ENCODE data around the gene NFIX.

Gene NFIX

GRCh38 chr19:13013649-13014048 lies 18.4 kb downstream of the NFIX start:
- in situ Hi-C loops (cut with MboI; ENCODE audit: low sequenced_read_pairs, unreplicated experiment), result no loop called here
- DNase-seq (ENCODE audit: low spot score), result no peak
- TF ChIP-seq, protein P1, sequence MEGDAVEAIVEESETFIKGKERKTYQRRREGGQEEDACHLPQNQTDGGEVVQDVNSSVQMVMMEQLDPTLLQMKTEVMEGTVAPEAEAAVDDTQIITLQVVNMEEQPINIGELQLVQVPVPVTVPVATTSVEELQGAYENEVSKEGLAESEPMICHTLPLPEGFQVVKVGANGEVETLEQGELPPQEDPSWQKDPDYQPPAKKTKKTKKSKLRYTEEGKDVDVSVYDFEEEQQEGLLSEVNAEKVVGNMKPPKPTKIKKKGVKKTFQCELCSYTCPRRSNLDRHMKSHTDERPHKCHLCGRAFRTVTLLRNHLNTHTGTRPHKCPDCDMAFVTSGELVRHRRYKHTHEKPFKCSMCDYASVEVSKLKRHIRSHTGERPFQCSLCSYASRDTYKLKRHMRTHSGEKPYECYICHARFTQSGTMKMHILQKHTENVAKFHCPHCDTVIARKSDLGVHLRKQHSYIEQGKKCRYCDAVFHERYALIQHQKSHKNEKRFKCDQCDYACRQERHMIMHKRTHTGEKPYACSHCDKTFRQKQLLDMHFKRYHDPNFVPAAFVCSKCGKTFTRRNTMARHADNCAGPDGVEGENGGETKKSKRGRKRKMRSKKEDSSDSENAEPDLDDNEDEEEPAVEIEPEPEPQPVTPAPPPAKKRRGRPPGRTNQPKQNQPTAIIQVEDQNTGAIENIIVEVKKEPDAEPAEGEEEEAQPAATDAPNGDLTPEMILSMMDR (IDR thresholded peaks at IDR 0.05; ENCODE audit: borderline replicate concordance, control extremely low read depth, extremely low read depth, insufficient read depth, missing control alignments), result no peak

DNA sequence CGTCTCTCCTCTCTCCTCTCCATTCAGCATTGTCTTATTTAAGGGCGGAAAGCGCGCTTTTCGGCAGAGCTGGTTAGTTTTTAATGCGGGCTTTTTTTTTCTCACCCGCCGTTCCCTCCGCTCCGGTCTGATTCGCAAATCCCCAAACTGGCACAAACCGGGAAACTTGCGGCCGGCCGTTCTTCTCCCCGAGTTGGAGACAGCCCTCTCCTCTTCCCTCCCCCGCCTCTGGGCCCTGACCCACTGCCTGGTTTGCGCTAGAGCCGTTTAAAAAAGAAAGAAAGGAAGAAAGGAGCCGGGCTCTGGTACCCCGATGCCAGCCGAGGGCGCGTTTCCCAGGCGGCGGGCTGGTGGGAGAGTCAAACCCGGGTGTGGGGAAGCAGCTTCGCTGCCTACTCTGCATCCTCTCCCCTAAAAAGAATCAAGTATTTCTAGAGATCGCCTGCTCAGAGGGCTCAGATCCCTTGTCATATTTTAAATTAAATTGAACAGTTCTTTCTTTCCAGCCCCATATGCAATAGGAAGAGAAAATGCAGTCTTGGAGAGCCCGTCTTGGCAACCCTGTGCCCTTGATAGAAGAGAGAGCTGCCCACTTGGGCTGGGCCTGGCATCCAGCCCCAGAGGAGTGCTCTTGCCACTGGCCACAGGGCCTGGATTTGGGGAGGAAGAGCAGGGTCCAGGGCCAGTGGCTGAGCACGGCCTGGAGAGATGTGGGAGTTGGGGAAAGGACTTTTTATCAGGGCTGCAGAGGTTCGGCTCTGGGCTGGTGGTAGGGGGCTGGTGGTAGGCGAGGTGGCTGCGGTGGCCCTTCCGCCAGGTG lies 19.0 kb downstream of the NFIX start:
- no peak for DNase-seq (ENCODE audit: low spot score)
- in situ Hi-C loops (cut with MboI; ENCODE audit: low sequenced_read_pairs, unreplicated experiment), result no loop called here
- TF ChIP-seq, protein P1 (IDR thresholded peaks at IDR 0.05; ENCODE audit: borderline replicate concordance, control extremely low read depth, extremely low read depth, insufficient read depth, missing control alignments), result no peak

- in situ Hi-C loops (cut with MboI; ENCODE audit: low sequenced_read_pairs, unreplicated experiment), result no loop called here
- DNase-seq (ENCODE audit: low spot score), result no peak
- TF ChIP-seq, protein P1 (IDR thresholded peaks at IDR 0.05; ENCODE audit: borderline replicate concordance, control extremely low read depth, extremely low read depth, insufficient read depth, missing control alignments), result no peak
Measured at GRCh38 chr19:13014921-13015280, 19.6 kb downstream of the NFIX start.

DNA sequence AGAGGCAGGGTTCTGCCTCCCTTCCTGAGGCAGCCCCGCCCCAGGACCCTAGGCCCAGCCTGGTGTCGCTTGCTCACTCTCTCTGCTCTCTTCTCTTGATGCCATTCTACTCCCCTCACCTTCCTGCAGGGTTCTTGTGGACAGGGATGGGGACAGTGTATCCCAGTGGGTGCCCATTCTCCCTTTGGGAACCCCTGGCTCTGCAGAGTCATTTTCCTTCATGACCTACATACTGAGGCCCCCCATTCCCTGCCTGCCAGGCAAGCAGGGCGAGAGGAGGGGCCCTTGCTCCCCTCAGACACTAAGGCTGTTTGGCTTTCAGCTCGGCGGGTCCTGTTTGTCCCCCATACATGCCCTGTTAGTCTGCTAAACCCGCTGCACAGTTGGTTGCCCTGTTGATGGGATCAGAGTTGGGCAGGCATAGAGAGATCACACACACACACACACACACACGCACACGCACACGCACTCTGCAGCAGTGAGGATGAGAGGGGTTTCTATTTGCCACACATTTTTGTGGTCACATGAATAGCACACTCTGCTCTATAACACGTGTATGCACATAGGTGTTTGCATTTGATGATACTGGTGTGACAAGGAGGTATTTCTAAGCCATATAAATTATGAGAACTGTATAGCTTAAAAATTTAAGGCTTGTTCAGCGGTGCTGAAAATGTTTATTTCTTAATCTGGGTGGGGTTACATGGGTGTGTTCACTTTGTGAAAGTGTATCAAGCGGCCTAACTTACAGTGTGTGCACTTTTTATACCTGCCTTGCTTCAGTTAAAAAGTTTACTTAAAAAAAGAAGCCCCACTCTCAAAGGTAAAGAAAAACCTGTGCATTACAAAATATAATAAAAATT lies 20.3 kb downstream of the NFIX start:
- DNase-seq (ENCODE audit: low spot score), result no peak
- in situ Hi-C loops (cut with MboI; ENCODE audit: low sequenced_read_pairs, unreplicated experiment), result no loop called here

DNA sequence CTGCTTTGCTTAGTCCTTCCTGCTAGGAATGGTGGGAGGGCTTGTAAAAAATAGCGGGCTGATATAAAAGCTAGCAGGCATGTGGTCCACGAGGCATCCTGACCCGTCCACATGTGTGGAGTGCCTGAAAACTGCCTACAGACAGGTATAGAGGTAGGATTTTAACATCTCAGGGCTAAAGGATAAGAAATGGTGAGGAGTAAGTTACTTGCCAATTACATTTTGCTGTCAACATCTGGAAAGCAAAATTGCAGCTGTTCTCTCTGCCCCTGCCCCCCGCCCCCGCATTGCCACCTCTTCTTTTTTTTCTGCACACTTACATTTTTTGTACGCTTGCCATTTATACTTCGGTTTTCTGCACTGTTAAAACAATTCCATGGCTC lies 21.0 kb downstream of the NFIX start:
- in situ Hi-C loops (cut with MboI; ENCODE audit: low sequenced_read_pairs, unreplicated experiment), result no loop called here
- no peak for DNase-seq (ENCODE audit: low spot score)
- TF ChIP-seq, protein P1 (IDR thresholded peaks at IDR 0.05; ENCODE audit: borderline replicate concordance, control extremely low read depth, extremely low read depth, insufficient read depth, missing control alignments), result no peak

More for the DNA sequence above, 20.3 kb downstream of the NFIX start:
- TF ChIP-seq, protein P1 (IDR thresholded peaks at IDR 0.05; ENCODE audit: borderline replicate concordance, control extremely low read depth, extremely low read depth, insufficient read depth, missing control alignments), result no peak

GRCh38 chr19:13016628-13017305 lies 21.5 kb downstream of the NFIX start:
- TF ChIP-seq, protein P1 (IDR thresholded peaks at IDR 0.05; ENCODE audit: borderline replicate concordance, control extremely low read depth, extremely low read depth, insufficient read depth, missing control alignments), result no peak
- in situ Hi-C loops (cut with MboI; ENCODE audit: low sequenced_read_pairs, unreplicated experiment), result no loop called here
- no peak for DNase-seq (ENCODE audit: low spot score)
